ENCODE data around the gene CFAP45. TPM values are rescaled to one million over a fixed set of nuclear protein-coding genes. Genes with fewer than 3 reads are reported as not detected.

The CFAP45 gene
- polyA plus RNA-seq, 3 donors = 0.12 to 1.0 TPM; not detected in 1

GRCh38 chr1:159879136-159879535 is 20.8 kb downstream of the CFAP45 start:
- Histone ChIP-seq H3K4me3 (replicated peaks in 1 of 3; ENCODE audit: low read depth in 2 of 3, low read length in 3 of 3) (no peak overlapping the region), H3K9ac (ENCODE audit: insufficient read depth, low read length, poor library complexity, severe bottlenecking) (no peak overlapping the region), H3K79me2 (ENCODE audit: insufficient read depth, low read length) (no peaks in the 10 kb centered on the region), H3K27ac (ENCODE audit: low read depth in 1 of 2, low read length in 2 of 2) (no peak overlapping the region), H3K9me3 (replicated peaks in 1 of 2; ENCODE audit: control insufficient read depth in 1 of 2, insufficient read depth in 1 of 2, low read length in 2 of 2) (no peaks in the 10 kb centered on the region), H3K4me1 (ENCODE audit: control insufficient read depth in 1 of 2, insufficient read depth in 2 of 2, low read length in 2 of 2) (peaks cover 44 to 45% of the 10 kb centered on the region in 2 donors), H3K4me2 (replicated peaks; ENCODE audit: extremely low read depth, low read length, poor library complexity, severe bottlenecking) (no peak overlapping the region), H3K27me3 (ENCODE audit: control insufficient read depth in 2 of 2, insufficient read depth in 2 of 2, low read length in 2 of 2) (no peaks in the 10 kb centered on the region), H4K20me1 (ENCODE audit: insufficient read depth, low read length) (no peaks in the 10 kb centered on the region), H3K36me3 (replicated peaks in 1 of 2; ENCODE audit: control insufficient read depth in 1 of 2, insufficient read depth in 2 of 2, low read length in 2 of 2) (no peaks in the 10 kb centered on the region), H2AFZ (ENCODE audit: insufficient read depth, low read depth, low read length, poor library complexity, severe bottlenecking) (no peak overlapping the region)
- 100% methylated on average over 1 of the region's 3 CpGs for WGBS (ENCODE audit: insufficient coverage)
- H3K36me3 Mint-ChIP-seq = no peaks in the 10 kb centered on the region
- H3K4me3 Mint-ChIP-seq = peak overlapping the region in 1 of 2 donors; percentile 8
- H3K27me3 Mint-ChIP-seq (ENCODE audit: low read depth in 3 of 3) = peaks cover 2 to 3% (median 3%) of the 10 kb centered on the region in 3 donors
- peaks cover 5% of the 10 kb centered on the region for H3K4me1 Mint-ChIP-seq
- H3K9me3 Mint-ChIP-seq = no peaks in the 10 kb centered on the region
- intact Hi-C loops (cut with micrococcal nuclease) = no loop called here
- no peak for DNase-seq
- H3K27ac Mint-ChIP-seq = no peak overlapping the region
- TF ChIP-seq, protein P1, sequence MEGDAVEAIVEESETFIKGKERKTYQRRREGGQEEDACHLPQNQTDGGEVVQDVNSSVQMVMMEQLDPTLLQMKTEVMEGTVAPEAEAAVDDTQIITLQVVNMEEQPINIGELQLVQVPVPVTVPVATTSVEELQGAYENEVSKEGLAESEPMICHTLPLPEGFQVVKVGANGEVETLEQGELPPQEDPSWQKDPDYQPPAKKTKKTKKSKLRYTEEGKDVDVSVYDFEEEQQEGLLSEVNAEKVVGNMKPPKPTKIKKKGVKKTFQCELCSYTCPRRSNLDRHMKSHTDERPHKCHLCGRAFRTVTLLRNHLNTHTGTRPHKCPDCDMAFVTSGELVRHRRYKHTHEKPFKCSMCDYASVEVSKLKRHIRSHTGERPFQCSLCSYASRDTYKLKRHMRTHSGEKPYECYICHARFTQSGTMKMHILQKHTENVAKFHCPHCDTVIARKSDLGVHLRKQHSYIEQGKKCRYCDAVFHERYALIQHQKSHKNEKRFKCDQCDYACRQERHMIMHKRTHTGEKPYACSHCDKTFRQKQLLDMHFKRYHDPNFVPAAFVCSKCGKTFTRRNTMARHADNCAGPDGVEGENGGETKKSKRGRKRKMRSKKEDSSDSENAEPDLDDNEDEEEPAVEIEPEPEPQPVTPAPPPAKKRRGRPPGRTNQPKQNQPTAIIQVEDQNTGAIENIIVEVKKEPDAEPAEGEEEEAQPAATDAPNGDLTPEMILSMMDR (IDR thresholded peaks at IDR 0.05) = no peak

GRCh38 chr1:159877695-159878444 is 22.1 kb downstream of the CFAP45 start:
- H3K27me3 Mint-ChIP-seq (ENCODE audit: low read depth in 3 of 3) = peaks cover 2 to 3% (median 3%) of the 10 kb centered on the region in 3 donors
- no CpG with 5 or more reads among the region's 6 CpGs for WGBS (ENCODE audit: insufficient coverage)
- peaks cover 52 to 53% of the 10 kb centered on the region in 2 donors for H3K4me1 ChIP-seq (ENCODE audit: control insufficient read depth in 1 of 2, insufficient read depth in 2 of 2, low read length in 2 of 2)
- peaks cover 16% of the 10 kb centered on the region for H3K4me1 Mint-ChIP-seq
- H3K27me3 ChIP-seq (ENCODE audit: control insufficient read depth in 2 of 2, insufficient read depth in 2 of 2, low read length in 2 of 2) = no peaks in the 10 kb centered on the region
- no peaks in the 10 kb centered on the region for H4K20me1 ChIP-seq (ENCODE audit: insufficient read depth, low read length)
- H3K9me3 Mint-ChIP-seq = no peaks in the 10 kb centered on the region
- no peaks in the 10 kb centered on the region for H3K79me2 ChIP-seq (ENCODE audit: insufficient read depth, low read length)
- no peaks in the 10 kb centered on the region for H3K36me3 ChIP-seq (replicated peaks in 1 of 2; ENCODE audit: control insufficient read depth in 1 of 2, insufficient read depth in 2 of 2, low read length in 2 of 2)
- H3K4me3 Mint-ChIP-seq = no peak overlapping the region
- H3K27ac ChIP-seq (ENCODE audit: low read depth in 1 of 2, low read length in 2 of 2) = no peak overlapping the region
- no peak overlapping the region for H3K4me2 ChIP-seq (replicated peaks; ENCODE audit: extremely low read depth, low read length, poor library complexity, severe bottlenecking)
- no peak overlapping the region for H2AFZ ChIP-seq (ENCODE audit: insufficient read depth, low read depth, low read length, poor library complexity, severe bottlenecking)
- DNase-seq = no peak
- no peak overlapping the region for H3K27ac Mint-ChIP-seq
- no peaks in the 10 kb centered on the region for H3K36me3 Mint-ChIP-seq
- no peak overlapping the region for H3K9ac ChIP-seq (ENCODE audit: insufficient read depth, low read length, poor library complexity, severe bottlenecking)
- H3K9me3 ChIP-seq (replicated peaks in 1 of 2; ENCODE audit: control insufficient read depth in 1 of 2, insufficient read depth in 1 of 2, low read length in 2 of 2) = no peaks in the 10 kb centered on the region
- intact Hi-C loops (cut with micrococcal nuclease) = no loop called here
- TF ChIP-seq, protein P1 (IDR thresholded peaks at IDR 0.05) = no peak
- no peak overlapping the region for H3K4me3 ChIP-seq (replicated peaks in 1 of 3; ENCODE audit: low read depth in 2 of 3, low read length in 3 of 3)

All from CD14-positive monocyte (primary cell).